GM23338 (cell line): ENCODE results near the gene GLCCI1. TPM values are rescaled to one million over a fixed set of nuclear protein-coding genes. Genes with fewer than 3 reads are reported as not detected.
A peak's percentile ranks its signal among the peaks of the same experiment; 100 is the strongest.

ENCODE experiments used
- ATAC-seq: fragments of 200-7000 bp; cut with Tn5 transposase; 3 replicates; pipeline ENCODE4 v1.9.1; 2020
- DNase-seq: peaks from one replicate; pipeline ENCODE4 v3.0.0-alpha.2; 2015; ENCODE audit warnings: low spot score
- H2AFZ ChIP-seq: fragments of 200-600 bp; sonication (generic); 2 replicates; pipeline ENCODE4 v1.8.0; 2016; ENCODE audit warnings: antibody characterized with exemption, mild to moderate bottlenecking, moderate library complexity
- H3F3A ChIP-seq: fragments of 200-600 bp; sonication (generic); replicated peaks from 2 replicates; pipeline ENCODE4 v1.8.0; 2017; ENCODE audit warnings: antibody characterized with exemption, mixed run types, low read depth
- H3K27ac ChIP-seq: fragments of 200-600 bp; sonication (generic); 2 replicates; pipeline ENCODE4 v1.6.1; 2016; ENCODE audit warnings: low read depth
- H3K27me3 ChIP-seq: fragments of 200-600 bp; sonication (generic); 2 replicates; pipeline ENCODE4 v1.8.0; 2016; ENCODE audit warnings: mild to moderate bottlenecking, mixed run types, moderate library complexity; ENCODE audit not compliant: insufficient read depth
- H3K36me3 ChIP-seq: fragments of 200-600 bp; sonication (generic); 2 replicates; pipeline ENCODE4 v1.8.0; 2016; ENCODE audit warnings: mild to moderate bottlenecking; ENCODE audit not compliant: insufficient read depth
- H3K4me1 ChIP-seq: fragments of 200-600 bp; sonication (generic); 2 replicates; pipeline ENCODE4 v1.8.0; 2016; ENCODE audit warnings: mild to moderate bottlenecking, moderate library complexity; ENCODE audit not compliant: insufficient read depth
- H3K4me2 ChIP-seq: fragments of 200-600 bp; sonication (generic); 2 replicates; pipeline ENCODE4 v1.7.1; 2017; ENCODE audit warnings: mixed run types
- H3K4me3 ChIP-seq: fragments of 200-600 bp; sonication (generic); 2 replicates; pipeline ENCODE4 v1.6.1; 2016; ENCODE audit warnings: mixed run types
- H3K79me2 ChIP-seq: fragments of 200-600 bp; sonication (generic); replicated peaks from 2 replicates; pipeline ENCODE4 v1.8.0; 2017; ENCODE audit warnings: mild to moderate bottlenecking; ENCODE audit not compliant: insufficient read depth
- H3K9me2 ChIP-seq: fragments of 200-600 bp; sonication (generic); 2 replicates; pipeline ENCODE4 v1.8.0; 2017; ENCODE audit not compliant: insufficient read depth
- H4K20me1 ChIP-seq: fragments of 200-600 bp; sonication (generic); replicated peaks from 2 replicates; pipeline ENCODE4 v1.8.0; 2017; ENCODE audit warnings: mild to moderate bottlenecking; ENCODE audit not compliant: insufficient read depth
- H3K27ac Mint-ChIP-seq: 2 replicates; pipeline ENCODE4 v1.8.0; 2020; ENCODE audit warnings: inconsistent platforms, mild to moderate bottlenecking, moderate library complexity, mixed read lengths
- H3K27me3 Mint-ChIP-seq: 3 replicates; pipeline ENCODE4 v1.8.0; 2022; ENCODE audit warnings: low read depth, mild to moderate bottlenecking, moderate library complexity, mixed read lengths, inconsistent platforms; ENCODE audit not compliant: insufficient read depth, poor library complexity
- H3K36me3 Mint-ChIP-seq: 3 replicates; pipeline ENCODE4 v1.8.0; 2021; ENCODE audit warnings: low read depth, mild to moderate bottlenecking, inconsistent platforms, moderate library complexity, mixed read lengths
- H3K4me1 Mint-ChIP-seq: 3 replicates; pipeline ENCODE4 v1.8.0; 2020; ENCODE audit warnings: mild to moderate bottlenecking, inconsistent platforms, mixed read lengths
- H3K4me3 Mint-ChIP-seq: 3 replicates; pipeline ENCODE4 v1.8.0; 2021; ENCODE audit warnings: moderate library complexity, mild to moderate bottlenecking, inconsistent platforms, mixed read lengths
- H3K9me3 Mint-ChIP-seq: 3 replicates; pipeline ENCODE4 v1.8.0; 2020; ENCODE audit warnings: moderate library complexity, mild to moderate bottlenecking, inconsistent platforms, mixed read lengths
- CREB1 ChIP-seq: fragments of 250-450 bp; sonication (Bioruptor Pico); IDR thresholded peaks from 2 replicates; pipeline ENCODE4 v1.5.0; 2020; ENCODE audit warnings: low read depth, mild to moderate bottlenecking, moderate library complexity
- CTCF ChIP-seq, 2 experiments: fragments of 200-600 bp in 1 of 2; sonication (generic) in 1 of 2; conservative IDR thresholded peaks; 2 replicates each; pipeline versions ENCODE4 v1.5.1 to v1.6.1; 2016 to 2017; ENCODE audit warnings: antibody characterized with exemption in 2 of 2, low read depth in 2 of 2, mild to moderate bottlenecking in 2 of 2, moderate library complexity in 1 of 2
- ETS1 ChIP-seq: IDR thresholded peaks from 2 replicates; pipeline ENCODE4 v1.6.1; 2016; ENCODE audit warnings: antibody characterized with exemption
- EZH2 ChIP-seq: fragments of 200-600 bp; sonication (generic); IDR thresholded peaks from one replicate; pipeline ENCODE4 v1.8.0; 2017; ENCODE audit warnings: antibody characterized with exemption, mild to moderate bottlenecking, low read depth; ENCODE audit not compliant: unreplicated experiment
- EZH2phosphoT487 ChIP-seq: fragments of 200-600 bp; sonication (generic); IDR thresholded peaks from one replicate; pipeline ENCODE4 v1.8.1; 2018; ENCODE audit warnings: antibody characterized with exemption; ENCODE audit not compliant: unreplicated experiment
- JUNB ChIP-seq: IDR thresholded peaks from one replicate; pipeline ENCODE4 v1.6.1; 2016; ENCODE audit warnings: antibody characterized with exemption; ENCODE audit not compliant: unreplicated experiment
- POLR2AphosphoS5 ChIP-seq: IDR thresholded peaks from 2 replicates; pipeline ENCODE4 v1.6.1; 2016; ENCODE audit warnings: antibody characterized with exemption, low read depth
- REST ChIP-seq: IDR thresholded peaks from one replicate; pipeline ENCODE4 v1.6.1; 2018; ENCODE audit warnings: antibody characterized with exemption; ENCODE audit not compliant: unreplicated experiment
- STAT1 ChIP-seq: IDR thresholded peaks from one replicate; pipeline ENCODE4 v1.6.1; 2016; ENCODE audit warnings: antibody characterized with exemption; ENCODE audit not compliant: unreplicated experiment
- ZNF114 ChIP-seq: fragments of 250-450 bp; sonication (Bioruptor Pico); IDR thresholded peaks from 2 replicates; pipeline ENCODE4 v1.5.0; 2020; ENCODE audit warnings: mild to moderate bottlenecking, moderate library complexity
- ZNF331 ChIP-seq: fragments of 250-450 bp; sonication (Bioruptor Pico); IDR thresholded peaks from 2 replicates; pipeline ENCODE4 v1.5.0; 2020; ENCODE audit warnings: low read depth, mild to moderate bottlenecking, moderate library complexity
- ZNF462 ChIP-seq: fragments of 250-450 bp; sonication (Bioruptor Pico); IDR thresholded peaks from 2 replicates; pipeline ENCODE4 v1.5.0; 2020; ENCODE audit warnings: mild to moderate bottlenecking, moderate library complexity
- polyA plus RNA-seq: library from polyadenylated mRNA; unstranded; fragments of >200 nt; fragmentation: Nextera tagmentation; extraction: Ambion mirVana; gene quantifications from 2 replicates; pipeline ENCODE4 v1.2.1, GENCODE V29; 2016
- total RNA-seq: library from RNA; depleted of rRNA; stranded (reverse); fragments of >200 nt; shearing (Covaris generic); gene quantifications from 2 replicates; pipeline ENCODE4 v1.2.3, GENCODE V29; 2014

Gene GLCCI1
- total and polyA plus RNA-seq, 2 experiments from 2014 or later, result 15.0 to 15.7 TPM

GRCh38 chr7:7971308-7972040, 2.9 kb downstream of the GLCCI1 start:
- Mint-ChIP-seq H3K27me3 (no peaks in the 10 kb centered on the region), H3K9me3 (no peaks in the 10 kb centered on the region; the same call in 2 of the 3 replicates), H3K27ac (no peak overlapping the region), H3K4me1 (peaks cover 20% of the 10 kb centered on the region), H3K4me3 (no peak overlapping the region), H3K36me3 (no peaks in the 10 kb centered on the region)
- 0 out of 2 replicates have a peak, but pooled peaks cover 4% of the 10 kb centered on the region for H3K27me3 ChIP-seq
- no peak for TF ChIP-seq EZH2phosphoT487
- TF ChIP-seq EZH2, result no peak
- TF ChIP-seq STAT1, result no peak
- TF ChIP-seq JUNB, result no peak
- no peak for TF ChIP-seq ETS1
- TF ChIP-seq CREB1 (CRISPR knock-in tag), result no peak
- TF ChIP-seq ZNF331 (CRISPR knock-in tag), result no peak
- TF ChIP-seq REST, result no peak
- no peak for TF ChIP-seq CTCF (conservative IDR thresholded peaks at IDR 0.05; ENCODE audit: low read depth in 2 of 2)
- TF ChIP-seq POLR2AphosphoS5, result no peak
- TF ChIP-seq ZNF462 (CRISPR knock-in tag), result no peak
- TF ChIP-seq ZNF114 (CRISPR knock-in tag), result no peak
- H3K4me3 ChIP-seq, result peak overlapping the region; percentile 86
- H3K9me2 ChIP-seq, result no peaks in the 10 kb centered on the region
- H3K4me1 ChIP-seq, result peaks cover 30% of the 10 kb centered on the region
- ATAC-seq (no peak), DNase-seq (no peak)
- no peak overlapping the region for H2AFZ ChIP-seq
- no peaks in the 10 kb centered on the region for H3F3A ChIP-seq
- no peaks in the 10 kb centered on the region for H3K36me3 ChIP-seq
- H4K20me1 ChIP-seq, result no peaks in the 10 kb centered on the region; the same call in 1 of the 2 replicates
- H3K27ac ChIP-seq, result no peak overlapping the region
- H3K79me2 ChIP-seq, result peaks cover 66% of the 10 kb centered on the region
- peak overlapping the region; percentile 96 for H3K4me2 ChIP-seq
